HG02938 (cell line): Measurements from ENCODE around the gene CLK3.
A peak's percentile ranks its signal among the peaks of the same experiment; 100 is the strongest.
"Not testable (repeated sequence)": the region's sequence is repeated elsewhere in the genome, so short reads cannot be mapped to it uniquely, and the experiment has no call there.

Experiments
- ATAC-seq: cut with Tn5 transposase; IDR thresholded peaks from one replicate; pipeline ENCODE4 v1.9.1; 2021; ENCODE audit warnings: mild to moderate bottlenecking, moderate library complexity; ENCODE audit not compliant: unreplicated experiment

Gene CLK3

GRCh38 chr15:74615508-74616365 is at the start of gene CLK3:
TSS of gene CLK3 (plus strand) at chr15:74615836. CDS start at chr15:74619197, 3,361 bp downstream.
- peak; percentile 59 for ATAC-seq

GRCh38 chr15:74568594-74568993 is 47.0 kb upstream of the CLK3 start:
- ATAC-seq: no peak

- ATAC-seq: no peak
These were observed 45.9 kb upstream of the CLK3 start for GRCh38 chr15:74569731-74570070.

- ATAC-seq: no peak
These were observed 44.4 kb upstream of the CLK3 start for GRCh38 chr15:74571191-74571590.

- ATAC-seq: no peak
These were observed 41.6 kb upstream of the CLK3 start for GRCh38 chr15:74573987-74574386.

- ATAC-seq: no peak
These were observed 37.1 kb upstream of the CLK3 start for GRCh38 chr15:74578496-74578994.

- no peak for ATAC-seq
These were observed 36.6 kb upstream of the CLK3 start for GRCh38 chr15:74579001-74579400.

- no peak for ATAC-seq
These were observed 34.9 kb upstream of the CLK3 start for GRCh38 chr15:74580538-74581350.

GRCh38 chr15:74584204-74584603 is 31.4 kb upstream of the CLK3 start:
- no peak for ATAC-seq

- ATAC-seq: no peak
These were observed 30.9 kb upstream of the CLK3 start for GRCh38 chr15:74584779-74585178.

- no peak for ATAC-seq
These were observed 30.4 kb upstream of the CLK3 start for GRCh38 chr15:74585191-74585590.

- ATAC-seq: no peak
These were observed 29.8 kb upstream of the CLK3 start for GRCh38 chr15:74585857-74586256.

- ATAC-seq: no peak
These were observed 25.8 kb upstream of the CLK3 start for GRCh38 chr15:74589826-74590225.

- ATAC-seq: no peak
These were observed 23.4 kb upstream of the CLK3 start for GRCh38 chr15:74592222-74592621.

- ATAC-seq: no peak
These were observed 22.5 kb upstream of the CLK3 start for GRCh38 chr15:74593122-74593521.

GRCh38 chr15:74594455-74594854 is 21.2 kb upstream of the CLK3 start:
- ATAC-seq: no peak

- no peak for ATAC-seq
These were observed 20.4 kb upstream of the CLK3 start for GRCh38 chr15:74595271-74595670.

- not testable (repeated sequence) for ATAC-seq
These were observed 18.9 kb upstream of the CLK3 start for GRCh38 chr15:74596736-74597135.

GRCh38 chr15:74597146-74597705 is 18.4 kb upstream of the CLK3 start:
- ATAC-seq: not testable (repeated sequence)

GRCh38 chr15:74598126-74598842 is 17.4 kb upstream of the CLK3 start:
- peak; percentile 84 for ATAC-seq

- no peak for ATAC-seq
These were observed 16.5 kb upstream of the CLK3 start for GRCh38 chr15:74599156-74599555.
